ENCODE results near the gene CYB5D1. TPM values are rescaled to one million over a fixed set of nuclear protein-coding genes. Genes with fewer than 3 reads are reported as not detected.
A peak's percentile ranks its signal among the peaks of the same experiment; 100 is the strongest.

CYB5D1 gene
- total RNA-seq, 5 donors from 2014 or later (not counting 1 experiment from before 2014, with no cell fraction given) = 5.5 to 12.4 (median 8.4) TPM

- ChIA-PET POLR2A (interaction anchor here in 1 of 2 donors (0.8 kb wide), 1 partner anchor 47 kb away, joined by 3 read pairs; no protein-coding TSS in a partner anchor), CTCF (interaction anchor here in 1 of 2 donors (0.6 to 1.0 kb wide), 2 partner anchors 172 to 233 kb away, joined by 3 to 4 read pairs; no protein-coding TSS in a partner anchor)
- peak overlapping the region; percentile 85 to 97 for H3K4me3 ChIP-seq (ENCODE audit: control insufficient read depth in 1 of 2, extremely low read depth in 1 of 2, low read length in 1 of 2)
- peak in 2 of 4 experiments; percentile 1 for ATAC-seq (replicated peaks in 1 of 4)
- no peaks in the 10 kb centered on the region for H3K9me3 ChIP-seq
- WGBS (ENCODE audit: insufficient coverage) = 1% methylated on average over 49 of the region's 64 CpGs
- H3K27ac ChIP-seq (ENCODE audit: low read length) = peak overlapping the region; percentile 77
- H3K4me3 Mint-ChIP-seq = peak overlapping the region in 1 of 3 donors; percentile 45
- peaks cover under 1 to 20% of the 10 kb centered on the region in 2 donors for H3K36me3 ChIP-seq (ENCODE audit: control insufficient read depth in 2 of 2, extremely low read depth in 1 of 2, insufficient read depth in 1 of 2, low read length in 1 of 2)
- peaks cover 5% of the 10 kb centered on the region for H3K36me3 Mint-ChIP-seq
- peaks cover 5 to 11% (median 6%) of the 10 kb centered on the region in 3 donors for H3K4me1 Mint-ChIP-seq
- no peaks in the 10 kb centered on the region for H3K27me3 Mint-ChIP-seq
- peaks cover 37 to 69% of the 10 kb centered on the region in 2 experiments for H3K4me1 ChIP-seq (ENCODE audit: control insufficient read depth in 1 of 2, extremely low read depth in 1 of 2, insufficient read depth in 2 of 2, low read length in 2 of 2)
- no peaks in the 10 kb centered on the region for H3K27me3 ChIP-seq (replicated peaks in 1 of 2; ENCODE audit: control insufficient read depth in 2 of 2, extremely low read depth in 1 of 2, insufficient read depth in 2 of 2, low read length in 1 of 2)
- DNase-seq = peak in 23 of 35 experiments; percentile 3 to 63 (median 13)
- H3K27ac Mint-ChIP-seq = no peak overlapping the region
- H3K9me3 Mint-ChIP-seq = no peaks in the 10 kb centered on the region
Observed at GRCh38 chr17:7885367-7886226, 27.8 kb downstream of the CYB5D1 start.

- Histone ChIP-seq H3K36me3 (ENCODE audit: control insufficient read depth in 2 of 2, extremely low read depth in 1 of 2, insufficient read depth in 1 of 2, low read length in 1 of 2) (peaks cover 5 to 22% of the 10 kb centered on the region in 2 donors), H3K27me3 (replicated peaks in 1 of 2; ENCODE audit: control insufficient read depth in 2 of 2, extremely low read depth in 1 of 2, insufficient read depth in 2 of 2, low read length in 1 of 2) (no peaks in the 10 kb centered on the region), H3K4me3 (ENCODE audit: control insufficient read depth in 1 of 2, extremely low read depth in 1 of 2, low read length in 1 of 2) (peak overlapping the region; percentile 85 to 97), H3K9me3 (no peaks in the 10 kb centered on the region), H3K4me1 (ENCODE audit: control insufficient read depth in 1 of 2, extremely low read depth in 1 of 2, insufficient read depth in 2 of 2, low read length in 2 of 2) (peaks cover 29 to 61% of the 10 kb centered on the region in 2 experiments), H3K27ac (ENCODE audit: low read length) (peak overlapping the region; percentile 77)
- DNase-seq = peak in 32 of 35 experiments; percentile 10 to 74 (median 40)
- ATAC-seq (replicated peaks in 1 of 4) = peak in 2 of 4 experiments; percentile 6 to 25
- CTCF ChIA-PET = interaction anchor here in 1 of 2 donors (0.6 to 1.0 kb wide), 2 partner anchors 171 to 232 kb away, joined by 3 to 4 read pairs; no protein-coding TSS in a partner anchor
- no peak overlapping the region for H3K27ac Mint-ChIP-seq
- H3K36me3 Mint-ChIP-seq = peaks cover 5% of the 10 kb centered on the region
- H3K9me3 Mint-ChIP-seq = no peaks in the 10 kb centered on the region
- 0% methylated on average over 6 of the region's 30 CpGs for WGBS (ENCODE audit: insufficient coverage)
- H3K4me1 Mint-ChIP-seq = peaks cover 7 to 12% (median 9%) of the 10 kb centered on the region in 3 donors
- no peak overlapping the region for H3K4me3 Mint-ChIP-seq
- no peaks in the 10 kb centered on the region for H3K27me3 Mint-ChIP-seq
- POLR2A ChIA-PET = interaction anchor here in 1 of 2 donors (0.8 kb wide), 1 partner anchor 46 kb away, joined by 3 read pairs; no protein-coding TSS in a partner anchor
Observed at GRCh38 chr17:7886227-7887037, 28.6 kb downstream of the CYB5D1 start.

- no peaks in the 10 kb centered on the region for H3K9me3 Mint-ChIP-seq
- H3K4me1 ChIP-seq (ENCODE audit: control insufficient read depth in 1 of 2, extremely low read depth in 1 of 2, insufficient read depth in 2 of 2, low read length in 2 of 2) = peaks cover 24 to 55% of the 10 kb centered on the region in 2 experiments
- no peaks in the 10 kb centered on the region for H3K27me3 ChIP-seq (replicated peaks in 1 of 2; ENCODE audit: control insufficient read depth in 2 of 2, extremely low read depth in 1 of 2, insufficient read depth in 2 of 2, low read length in 1 of 2)
- H3K36me3 ChIP-seq (ENCODE audit: control insufficient read depth in 2 of 2, extremely low read depth in 1 of 2, insufficient read depth in 1 of 2, low read length in 1 of 2) = peaks cover 10 to 27% of the 10 kb centered on the region in 2 donors
- H3K36me3 Mint-ChIP-seq = peaks cover 10% of the 10 kb centered on the region
- ChIA-PET CTCF (no interaction called here), POLR2A (no interaction called here)
- no CpG with 5 or more reads among the region's 8 CpGs for WGBS (ENCODE audit: insufficient coverage)
- H3K4me3 ChIP-seq (ENCODE audit: control insufficient read depth in 1 of 2, extremely low read depth in 1 of 2, low read length in 1 of 2) = peak overlapping the region; percentile 85 to 97
- H3K27ac ChIP-seq (ENCODE audit: low read length) = peak overlapping the region; percentile 77
- H3K4me1 Mint-ChIP-seq = peaks cover 9 to 14% (median 9%) of the 10 kb centered on the region in 3 donors
- H3K27me3 Mint-ChIP-seq = no peaks in the 10 kb centered on the region
- H3K27ac Mint-ChIP-seq = no peak overlapping the region
- no peaks in the 10 kb centered on the region for H3K9me3 ChIP-seq
- ATAC-seq (replicated peaks in 1 of 4) = no peak
- H3K4me3 Mint-ChIP-seq = no peak overlapping the region
- DNase-seq = no peak
Observed at GRCh38 chr17:7887038-7887481, 29.3 kb downstream of the CYB5D1 start.

GRCh38 chr17:7887482-7888183 is 29.8 kb downstream of the CYB5D1 start:
- Mint-ChIP-seq H3K36me3 (peaks cover 11% of the 10 kb centered on the region), H3K27ac (no peak overlapping the region), H3K27me3 (no peaks in the 10 kb centered on the region), H3K4me3 (no peak overlapping the region), H3K9me3 (no peaks in the 10 kb centered on the region), H3K4me1 (peaks cover 9 to 15% (median 10%) of the 10 kb centered on the region in 3 donors)
- ChIA-PET CTCF (no interaction called here), POLR2A (no interaction called here)
- peaks cover 18 to 50% of the 10 kb centered on the region in 2 experiments for H3K4me1 ChIP-seq (ENCODE audit: control insufficient read depth in 1 of 2, extremely low read depth in 1 of 2, insufficient read depth in 2 of 2, low read length in 2 of 2)
- 0% methylated on average over 16 of the region's 35 CpGs for WGBS (ENCODE audit: insufficient coverage)
- no peaks in the 10 kb centered on the region for H3K27me3 ChIP-seq (replicated peaks in 1 of 2; ENCODE audit: control insufficient read depth in 2 of 2, extremely low read depth in 1 of 2, insufficient read depth in 2 of 2, low read length in 1 of 2)
- peak; percentile 70 to 94 (median 87) for DNase-seq
- ATAC-seq (replicated peaks in 1 of 4) = peak; percentile 72 to 77 (median 76)
- H3K36me3 ChIP-seq (ENCODE audit: control insufficient read depth in 2 of 2, extremely low read depth in 1 of 2, insufficient read depth in 1 of 2, low read length in 1 of 2) = peaks cover 11 to 29% of the 10 kb centered on the region in 2 donors
- H3K9me3 ChIP-seq = no peaks in the 10 kb centered on the region
- peak overlapping the region; percentile 85 to 91 for H3K4me3 ChIP-seq (ENCODE audit: control insufficient read depth in 1 of 2, extremely low read depth in 1 of 2, low read length in 1 of 2)
- peak overlapping the region; percentile 77 for H3K27ac ChIP-seq (ENCODE audit: low read length)

DNA sequence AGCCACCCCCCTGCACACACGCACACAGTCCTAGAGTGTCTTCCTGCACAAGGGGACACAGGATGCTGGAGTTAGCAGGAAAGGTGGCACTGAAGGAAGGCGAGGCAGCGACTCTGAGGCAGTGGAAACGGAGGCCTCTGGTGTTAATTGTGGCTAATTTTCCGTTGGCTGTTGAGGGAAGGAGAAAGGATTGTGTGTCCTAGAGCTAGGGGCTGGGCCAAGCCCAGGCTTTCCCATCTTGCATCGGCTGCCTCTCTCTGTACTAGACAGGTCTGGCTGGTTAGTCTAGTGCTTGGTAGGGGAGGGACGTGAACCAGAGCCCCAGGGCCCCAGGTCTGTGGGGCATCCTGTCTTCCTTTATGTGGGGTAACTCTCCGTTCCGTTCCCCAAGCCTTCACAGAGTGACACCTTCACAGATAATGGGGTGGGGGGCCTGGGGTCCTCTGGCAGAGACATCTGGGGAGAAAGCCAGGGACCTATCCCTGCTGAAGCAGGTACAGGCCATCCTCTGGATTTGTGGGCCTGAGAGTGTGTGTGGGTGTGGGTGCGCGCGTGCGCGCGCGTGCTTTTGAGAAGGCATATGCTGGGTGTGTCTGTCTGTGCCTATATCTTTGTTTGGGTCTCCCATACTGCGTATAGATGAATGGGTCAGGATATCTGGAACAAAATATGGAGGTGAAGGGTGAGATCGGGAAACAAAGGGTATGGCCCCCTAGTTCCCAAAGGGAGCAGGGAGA is 30.5 kb downstream of the CYB5D1 start, which contains the start of gene CHD3:
TSS of gene CHD3 (plus strand) at position 606 of the 737 bp plus-strand sequence. CDS start 212 bp downstream, outside the sequence.
- peak in 27 of 35 experiments; percentile 11 to 55 (median 30) for DNase-seq
- peaks cover 11 to 36% of the 10 kb centered on the region in 2 donors for H3K36me3 ChIP-seq (ENCODE audit: control insufficient read depth in 2 of 2, extremely low read depth in 1 of 2, insufficient read depth in 1 of 2, low read length in 1 of 2)
- no peaks in the 10 kb centered on the region for H3K27me3 ChIP-seq (replicated peaks in 1 of 2; ENCODE audit: control insufficient read depth in 2 of 2, extremely low read depth in 1 of 2, insufficient read depth in 2 of 2, low read length in 1 of 2)
- POLR2A ChIA-PET = no interaction called here
- peaks cover 11 to 47% of the 10 kb centered on the region in 2 experiments for H3K4me1 ChIP-seq (ENCODE audit: control insufficient read depth in 1 of 2, extremely low read depth in 1 of 2, insufficient read depth in 2 of 2, low read length in 2 of 2)
- Mint-ChIP-seq H3K36me3 (peaks cover 15% of the 10 kb centered on the region), H3K4me3 (no peak within 1 kb of the TSS), H3K27me3 (no peaks in the 10 kb centered on the region), H3K4me1 (peaks cover 9 to 15% (median 10%) of the 10 kb centered on the region in 3 donors), H3K27ac (no peak within 1 kb of the TSS), H3K9me3 (no peaks in the 10 kb centered on the region)
- 10% methylated on average over 14 of the region's 18 CpGs for WGBS (ENCODE audit: insufficient coverage)
- CTCF ChIA-PET = interaction anchor here in 1 of 2 donors (0.9 kb wide), 1 partner anchor 231 kb away, joined by 3 read pairs; no protein-coding TSS in a partner anchor
- peak within 1 kb of the TSS; percentile 85 to 91 for H3K4me3 ChIP-seq (ENCODE audit: control insufficient read depth in 1 of 2, extremely low read depth in 1 of 2, low read length in 1 of 2)
- ATAC-seq (replicated peaks in 1 of 4) = peak; percentile 15 to 29 (median 25)
- H3K9me3 ChIP-seq = no peaks in the 10 kb centered on the region
- H3K27ac ChIP-seq (ENCODE audit: low read length) = peak within 1 kb of the TSS; percentile 32

Measured in T-cell (primary cell).